NOMO-1 treated with dmso at 0.1 percent for 144 hours (cell line): ENCODE measurements around the gene MKNK1.
"Not testable (repeated sequence)": the region's sequence is repeated elsewhere in the genome, so short reads cannot be mapped to it uniquely, and the experiment has no call there.

Experiments used
- DNase-seq: peaks from one replicate; lab custom pipeline; 2025; ENCODE audit not compliant: unreplicated experiment; lab: John Stamatoyannopoulos, UW

MKNK1 gene

GRCh38 chr1:46603858-46604549 lies at the start of gene MKNK1:
Gene MKNK1 (minus strand): TSS chr1:46604268. CDS start chr1:46583327, 20,941 bp downstream.
- DNase-seq, result peak; percentile 93

DNA sequence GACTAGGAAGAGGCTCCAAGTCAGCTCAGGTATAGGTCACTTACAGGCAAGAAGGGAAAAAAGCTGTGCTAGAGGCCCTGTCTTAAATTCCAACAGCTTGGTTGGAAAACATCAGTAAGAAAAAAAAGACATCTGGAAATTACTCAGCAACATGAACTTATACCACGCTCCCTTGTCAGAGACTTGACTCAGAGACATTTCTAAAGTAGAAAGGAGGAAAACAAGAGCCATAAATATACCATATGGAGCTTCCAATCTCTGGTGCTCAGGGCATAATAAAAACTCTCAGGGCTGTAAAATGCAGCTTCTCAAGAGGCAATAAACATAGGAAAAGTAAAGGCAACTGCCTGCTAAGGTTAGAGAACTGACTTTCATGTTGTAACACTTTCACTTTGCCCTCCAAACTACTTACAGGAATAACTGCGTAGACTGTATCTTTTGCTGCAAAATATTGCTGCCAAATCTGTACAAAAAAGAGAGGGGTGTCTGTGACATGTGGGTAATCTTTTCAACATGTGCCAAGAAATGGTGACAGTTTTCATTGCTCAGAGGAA lies 49.4 kb upstream of the MKNK1 start:
- no peak for DNase-seq

DNA sequence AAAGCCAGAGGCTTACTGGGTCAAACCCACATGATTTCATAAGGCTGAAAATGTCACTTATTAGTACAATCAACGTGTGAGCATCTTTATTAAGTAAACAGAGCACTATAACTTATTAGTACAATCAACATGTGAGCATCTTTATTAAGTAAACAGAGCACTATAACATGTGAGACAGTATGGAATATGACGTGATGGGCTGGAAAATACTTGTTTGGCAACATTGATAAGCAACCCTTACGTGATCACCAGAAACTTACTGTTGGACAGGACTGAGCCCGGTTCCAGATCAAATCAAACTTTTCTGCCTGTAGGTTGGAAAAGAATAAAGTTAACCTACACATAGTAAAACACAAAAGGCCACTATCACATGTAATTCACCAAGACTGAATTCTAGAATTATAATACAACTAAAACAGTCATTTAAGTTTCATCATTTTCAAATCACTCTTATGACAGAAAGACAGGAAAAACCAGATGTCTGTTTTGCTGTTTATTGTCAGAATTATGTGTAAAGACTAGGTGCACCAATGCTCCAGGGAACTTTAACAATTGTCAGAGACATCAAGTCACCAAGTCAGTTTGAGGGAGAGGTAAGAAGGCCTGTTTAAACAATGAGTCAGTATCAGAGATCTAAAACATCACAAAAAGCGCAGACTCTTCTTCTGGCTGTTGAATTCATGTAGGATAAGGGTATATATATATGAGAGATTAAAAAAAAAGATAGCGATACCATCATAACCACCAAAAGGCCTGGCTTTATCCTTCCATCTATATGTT lies 48.4 kb upstream of the MKNK1 start:
- no peak for DNase-seq

DNA sequence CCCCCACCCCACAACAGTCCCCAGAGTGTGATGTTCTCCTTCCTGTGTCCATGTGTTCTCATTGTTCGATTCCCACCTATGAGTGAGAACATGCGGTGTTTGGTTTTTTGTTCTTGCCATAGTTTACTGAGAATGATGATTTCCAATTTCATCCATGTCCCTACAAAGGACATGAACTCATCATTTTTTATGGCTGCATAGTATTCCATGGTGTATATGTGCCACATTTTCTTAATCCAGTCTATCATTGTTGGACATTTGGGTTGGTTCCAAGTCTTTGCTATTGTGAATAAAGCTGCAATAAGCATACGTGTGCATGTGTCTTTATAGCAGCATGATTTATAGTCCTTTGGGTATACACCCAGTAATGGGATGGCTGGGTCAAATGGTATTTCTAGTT lies 47.1 kb upstream of the MKNK1 start:
- DNase-seq, result not testable (repeated sequence)

GRCh38 chr1:46650491-46650890 lies 46.4 kb upstream of the MKNK1 start:
- no peak for DNase-seq

DNA sequence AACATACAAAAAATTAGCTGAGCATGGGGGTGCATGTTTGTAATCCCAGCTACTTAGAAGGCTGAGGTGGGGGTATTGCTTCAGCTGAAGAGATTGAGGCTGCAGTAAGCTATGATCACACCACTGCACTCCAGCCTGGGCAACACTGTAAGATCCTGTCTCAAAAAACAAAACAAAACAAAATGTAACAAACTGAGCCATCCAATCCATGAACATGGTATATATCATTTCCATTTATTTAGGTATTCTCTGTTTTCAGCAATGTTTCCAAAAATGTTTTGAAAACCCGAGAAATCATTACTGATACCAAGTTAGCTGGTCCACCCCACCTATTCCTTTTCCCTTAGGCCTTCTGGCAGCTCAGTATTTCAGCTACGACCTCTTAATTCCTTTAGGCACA lies 45.7 kb upstream of the MKNK1 start:
- DNase-seq, result no peak

- DNase-seq, result no peak
Measured at GRCh38 chr1:46647611-46648010, 43.5 kb upstream of the MKNK1 start.

DNA sequence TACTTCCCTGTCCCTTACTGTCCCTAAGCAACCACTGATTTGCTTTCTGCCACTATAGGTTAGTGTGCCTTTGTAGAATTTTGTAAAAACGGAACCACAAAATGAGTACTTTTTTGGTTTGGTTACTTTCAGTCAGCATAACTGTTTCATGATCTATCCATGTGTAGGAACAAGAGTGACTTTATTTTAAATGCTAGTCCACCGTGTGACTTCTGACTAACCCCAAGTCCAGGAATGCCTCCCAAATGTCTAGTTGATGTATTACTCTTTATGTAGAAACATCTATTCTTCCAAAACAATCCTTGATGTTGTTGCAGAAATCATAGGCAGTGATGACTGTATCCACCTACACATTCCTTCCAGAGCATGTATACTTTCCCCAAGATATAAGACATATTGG lies 42.8 kb upstream of the MKNK1 start:
- DNase-seq, result no peak

DNA sequence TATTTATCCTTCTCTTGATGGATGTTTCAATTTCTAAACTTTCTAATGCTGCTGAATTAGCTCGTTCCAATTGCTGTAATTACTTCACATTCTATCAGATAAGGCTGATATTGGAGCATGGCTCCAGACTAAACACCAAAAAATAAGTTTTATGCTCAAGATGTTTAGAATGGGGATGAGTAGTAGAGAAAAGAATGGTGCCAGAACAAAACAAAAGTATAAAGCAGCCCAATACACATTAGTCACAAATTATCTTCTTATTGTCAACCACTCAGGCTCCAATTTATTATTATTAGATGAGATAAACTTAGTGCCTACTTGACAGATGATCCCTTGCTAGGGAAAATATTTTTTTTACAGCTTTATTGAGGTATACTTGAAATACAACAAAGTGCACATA lies 42.3 kb upstream of the MKNK1 start:
- DNase-seq, result no peak

GRCh38 chr1:46645815-46646214 lies 41.7 kb upstream of the MKNK1 start:
- no peak for DNase-seq

GRCh38 chr1:46643368-46643775 lies 39.3 kb upstream of the MKNK1 start:
- no peak for DNase-seq

- DNase-seq, result no peak
Measured at GRCh38 chr1:46642115-46642680, 38.1 kb upstream of the MKNK1 start.

GRCh38 chr1:46639547-46639946 lies 35.5 kb upstream of the MKNK1 start:
- no peak for DNase-seq

DNA sequence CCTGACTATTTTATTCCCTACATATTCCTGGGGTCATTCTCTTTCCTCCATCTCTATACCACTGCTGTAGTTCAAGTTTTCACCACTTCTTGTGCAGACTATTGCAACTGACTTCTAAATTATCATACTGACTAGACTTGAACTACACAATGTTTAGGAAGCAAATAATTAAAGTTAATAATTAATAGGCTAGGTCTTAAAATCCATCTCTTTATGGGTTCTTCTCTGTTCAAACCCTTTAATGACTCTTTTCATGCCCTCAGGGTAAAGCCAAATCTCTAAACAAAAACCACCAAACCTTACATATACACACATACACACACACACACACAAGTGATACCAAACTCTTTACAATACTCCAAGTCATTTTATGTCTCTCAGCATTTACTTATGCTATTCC lies 34.9 kb upstream of the MKNK1 start:
- DNase-seq, result no peak

GRCh38 chr1:46637444-46638083 lies 33.5 kb upstream of the MKNK1 start:
- DNase-seq, result no peak

DNA sequence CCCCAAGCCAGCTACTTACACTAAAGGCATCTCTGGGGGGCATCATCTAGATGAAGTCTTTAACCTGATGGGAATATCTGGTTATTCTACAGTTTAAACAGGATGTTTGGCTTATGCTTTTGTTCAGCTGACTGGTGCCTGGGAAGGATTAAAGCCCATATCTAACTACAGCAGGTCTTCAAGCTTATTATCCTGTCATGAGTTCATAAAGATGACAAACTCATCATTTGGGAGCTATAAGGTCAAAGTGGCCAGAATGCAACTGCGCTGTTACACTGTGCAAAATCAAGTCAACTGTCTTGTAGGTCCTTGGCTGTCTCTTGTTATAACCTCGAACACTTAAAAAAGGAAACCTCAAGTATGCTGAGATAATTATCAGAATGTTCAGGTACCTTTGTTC lies 31.1 kb upstream of the MKNK1 start:
- no peak for DNase-seq

GRCh38 chr1:46630719-46631118 lies 26.7 kb upstream of the MKNK1 start:
- no peak for DNase-seq

- DNase-seq, result no peak
Measured at GRCh38 chr1:46623743-46624644, 19.9 kb upstream of the MKNK1 start.

DNA sequence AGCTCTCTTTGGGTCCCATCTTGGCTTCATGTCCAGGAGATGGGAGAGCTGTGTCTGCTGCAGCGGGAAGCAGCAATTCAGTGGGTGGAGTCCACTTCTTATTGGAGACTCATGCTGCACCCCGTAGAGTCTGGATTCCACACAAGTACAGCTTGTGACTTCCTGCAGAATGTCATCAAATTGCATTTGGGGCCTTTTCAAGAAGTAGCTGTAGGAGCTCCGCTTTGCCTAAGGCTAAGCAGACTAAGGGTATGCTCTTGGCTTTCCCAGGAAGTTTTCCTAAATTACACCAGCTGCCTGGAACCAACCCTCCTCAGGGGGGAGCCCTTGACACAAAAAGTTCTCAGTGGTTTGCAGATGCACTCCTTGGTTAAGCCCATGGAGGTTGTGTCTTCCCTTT lies 18.3 kb upstream of the MKNK1 start:
- DNase-seq, result no peak

DNA sequence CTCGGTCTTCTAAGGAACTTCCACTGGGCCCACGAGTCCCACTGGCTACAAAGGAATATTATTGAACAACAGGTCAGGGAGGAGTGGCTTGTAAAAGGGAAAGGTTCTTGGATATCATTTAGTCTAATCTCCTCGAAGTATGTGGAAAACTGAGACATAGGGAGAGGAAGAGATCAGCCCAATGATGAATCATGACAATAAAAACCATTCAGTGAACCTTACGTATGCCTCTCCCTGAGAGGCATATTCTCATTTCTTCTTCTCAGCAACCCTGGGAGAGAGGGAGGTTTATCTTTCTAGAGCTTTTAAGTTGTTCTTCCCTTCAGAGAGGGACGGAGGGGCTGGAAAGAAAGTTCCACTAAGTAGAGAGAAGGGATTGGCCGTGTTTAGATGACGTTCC lies 17.9 kb upstream of the MKNK1 start:
- DNase-seq, result no peak
